ENCODE results near the gene NAIF1. TPM values are rescaled to one million over a fixed set of nuclear protein-coding genes. Genes with fewer than 3 reads are reported as not detected.

The NAIF1 gene
- total RNA-seq, 6 experiments from 2014 or later: 3.9 to 6.8 (median 5.7) TPM

GRCh38 chr9:128093011-128093410, 25.9 kb upstream of the NAIF1 start:
- ATAC-seq (no peak), DNase-seq (no peak)
- H3K27me3 ChIP-seq: no peaks in the 10 kb centered on the region
- peak overlapping the region in 2 of 3 donors; percentile 57 to 61 for H3K27ac ChIP-seq
- no peaks in the 10 kb centered on the region for H3K36me3 ChIP-seq
- H3K4me1 ChIP-seq: peaks cover 0 to 43% (median 15%) of the 10 kb centered on the region in 4 donors
- no peak overlapping the region for H3K4me3 ChIP-seq
- H3K9me3 ChIP-seq: no peaks in the 10 kb centered on the region
- TF ChIP-seq CTCF (IDR thresholded peaks at IDR 0.05) (no peak), POLR2A (IDR thresholded peaks at IDR 0.05) (no peak)
- intact Hi-C loops (cut with DNase I): no loop called here
- 62% methylated on average over 4 of the region's 4 CpGs for WGBS (ENCODE audit: insufficient coverage, low coverage, low lambda C conversion rate, missing lambda C conversion rate)

- peaks cover 0 to 36% (median 10%) of the 10 kb centered on the region in 4 donors for H3K4me1 ChIP-seq
- DNase-seq: no peak
- no peaks in the 10 kb centered on the region for H3K9me3 ChIP-seq
- H3K4me3 ChIP-seq: no peak overlapping the region
- no peak for ATAC-seq
- TF ChIP-seq POLR2A (IDR thresholded peaks at IDR 0.05) (no peak), CTCF (IDR thresholded peaks at IDR 0.05) (no peak)
- intact Hi-C loops (cut with DNase I): no loop called here
- no peaks in the 10 kb centered on the region for H3K36me3 ChIP-seq
- H3K27ac ChIP-seq: peak overlapping the region in 2 of 3 donors; percentile 57 to 61
- 72% methylated on average over 9 of the region's 16 CpGs for WGBS (ENCODE audit: insufficient coverage, low coverage, low lambda C conversion rate, missing lambda C conversion rate)
- no peaks in the 10 kb centered on the region for H3K27me3 ChIP-seq
These were observed 25.3 kb upstream of the NAIF1 start for GRCh38 chr9:128092199-128092977.

DNA sequence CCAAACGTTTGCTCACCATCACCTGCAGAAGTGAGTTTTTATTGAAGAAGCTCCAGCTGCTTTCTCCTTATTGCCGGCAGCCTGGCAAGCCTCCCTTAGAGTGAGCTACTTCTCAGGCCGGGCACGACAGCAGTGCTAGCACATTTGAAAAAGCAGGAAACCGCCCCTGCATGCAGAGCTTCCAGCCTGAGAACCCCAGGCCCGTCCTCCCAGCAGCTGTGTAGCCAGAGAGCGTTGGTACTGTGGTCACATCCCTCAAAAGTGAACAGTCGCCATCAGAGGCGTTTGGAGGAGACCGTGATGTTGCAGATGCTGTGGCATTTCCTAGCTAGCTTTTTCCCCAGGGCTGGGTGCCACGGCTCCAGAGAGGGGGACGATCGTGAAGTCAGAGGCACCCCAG, 24.5 kb upstream of the NAIF1 start:
- 57% methylated on average over 7 of the region's 13 CpGs for WGBS (ENCODE audit: insufficient coverage, low coverage, low lambda C conversion rate, missing lambda C conversion rate)
- ATAC-seq (no peak), DNase-seq (peak in 1 of 3 donors; percentile 16)
- TF ChIP-seq CTCF (IDR thresholded peaks at IDR 0.05) (no peak), POLR2A (IDR thresholded peaks at IDR 0.05) (no peak)
- Histone ChIP-seq H3K27ac (no peak overlapping the region), H3K9me3 (no peaks in the 10 kb centered on the region), H3K4me1 (peaks cover 0 to 30% (median 4%) of the 10 kb centered on the region in 4 donors), H3K36me3 (no peaks in the 10 kb centered on the region), H3K4me3 (no peak overlapping the region), H3K27me3 (no peaks in the 10 kb centered on the region)
- intact Hi-C loops (cut with DNase I): no loop called here

DNA sequence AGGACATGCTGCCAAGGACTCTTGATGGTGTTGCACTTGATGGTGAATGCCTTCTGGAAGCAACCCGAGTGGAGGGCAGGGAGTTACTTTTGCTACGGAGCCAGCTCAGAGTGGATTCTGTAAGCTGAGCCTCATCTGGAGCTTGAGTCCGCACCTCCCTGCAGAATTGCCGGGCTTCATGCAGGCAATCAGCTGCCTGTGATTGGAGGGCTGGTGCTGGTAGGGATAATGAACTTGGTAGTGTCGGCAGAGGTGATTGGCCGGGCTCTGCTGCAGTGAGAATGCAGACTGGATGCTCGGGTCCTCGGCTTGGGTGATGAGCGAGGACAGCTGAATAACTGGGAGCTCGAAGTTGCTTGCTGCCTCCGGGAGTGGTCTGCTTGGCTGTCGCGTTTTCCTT, 24.0 kb upstream of the NAIF1 start:
- ATAC-seq: no peak
- WGBS (ENCODE audit: insufficient coverage, low coverage, low lambda C conversion rate, missing lambda C conversion rate): 64% methylated on average over 6 of the region's 13 CpGs

More for the DNA sequence above, 24.0 kb upstream of the NAIF1 start:
- intact Hi-C loops (cut with DNase I): no loop called here
- TF ChIP-seq CTCF (IDR thresholded peaks at IDR 0.05) (no peak), POLR2A (IDR thresholded peaks at IDR 0.05) (no peak)
- Histone ChIP-seq H3K27ac (no peak overlapping the region), H3K9me3 (no peaks in the 10 kb centered on the region), H3K4me1 (peaks cover 0 to 30% (median 4%) of the 10 kb centered on the region in 4 donors), H3K36me3 (no peaks in the 10 kb centered on the region), H3K27me3 (no peaks in the 10 kb centered on the region), H3K4me3 (no peak overlapping the region)
- no peak for DNase-seq
